ENCODE data around the gene COL1A2. TPM values are rescaled to one million over a fixed set of nuclear protein-coding genes. Genes with fewer than 3 reads are reported as not detected.

Gene COL1A2
- total and polyA plus RNA-seq, 2 of the 13 experiments (the other 11 are each of a cell fraction or from before 2014, with no cell fraction given) = not detected

DNA sequence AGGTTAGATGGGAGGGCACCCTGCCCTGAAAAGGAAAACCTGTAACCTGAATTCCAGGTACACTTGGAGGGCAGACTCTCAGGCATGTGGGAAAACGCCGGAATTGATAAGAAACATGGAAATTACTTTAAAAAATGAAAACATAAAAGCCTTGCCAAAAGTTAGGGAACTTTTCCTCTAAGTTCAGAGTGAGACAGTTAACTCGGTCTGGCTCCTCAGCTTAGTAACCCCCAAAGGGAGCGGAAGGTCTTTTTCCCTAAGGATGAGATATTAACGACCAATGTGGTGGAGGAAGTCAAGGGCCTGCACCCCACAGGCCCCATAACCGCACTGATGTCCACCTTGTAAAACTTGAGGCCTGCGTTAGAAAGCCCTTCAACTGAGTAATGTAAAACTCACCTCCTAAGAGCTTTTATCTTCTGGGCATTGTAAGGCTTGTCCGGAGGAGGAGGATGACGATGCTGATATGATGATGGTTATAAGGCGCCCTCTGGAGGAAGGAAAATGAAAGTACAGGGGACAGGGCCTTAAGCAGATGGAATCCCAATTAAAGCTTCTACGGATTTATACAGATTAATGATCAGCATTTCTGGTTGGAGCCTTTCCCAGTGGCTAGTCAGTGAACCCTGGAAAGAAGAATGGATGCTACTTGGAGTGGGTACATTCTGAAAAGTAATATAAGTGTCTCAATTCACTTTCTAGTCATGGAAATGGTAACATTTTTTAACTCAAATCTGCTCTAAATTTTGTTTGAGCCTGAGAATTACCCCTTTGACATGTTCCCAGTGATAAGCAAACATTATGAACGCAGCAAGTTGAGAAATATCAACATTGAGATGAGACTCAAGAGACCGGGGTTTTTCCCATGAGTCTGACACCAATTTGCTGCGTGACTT, 694 bp downstream of the COL1A2 start (continued):
- TF ChIP-seq, protein P1, sequence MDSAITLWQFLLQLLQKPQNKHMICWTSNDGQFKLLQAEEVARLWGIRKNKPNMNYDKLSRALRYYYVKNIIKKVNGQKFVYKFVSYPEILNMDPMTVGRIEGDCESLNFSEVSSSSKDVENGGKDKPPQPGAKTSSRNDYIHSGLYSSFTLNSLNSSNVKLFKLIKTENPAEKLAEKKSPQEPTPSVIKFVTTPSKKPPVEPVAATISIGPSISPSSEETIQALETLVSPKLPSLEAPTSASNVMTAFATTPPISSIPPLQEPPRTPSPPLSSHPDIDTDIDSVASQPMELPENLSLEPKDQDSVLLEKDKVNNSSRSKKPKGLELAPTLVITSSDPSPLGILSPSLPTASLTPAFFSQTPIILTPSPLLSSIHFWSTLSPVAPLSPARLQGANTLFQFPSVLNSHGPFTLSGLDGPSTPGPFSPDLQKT (CRISPR knock-in tag; IDR thresholded peaks at IDR 0.05; ENCODE audit: borderline replicate concordance) = no peak
- peak; percentile 55; the same call in 1 of the 2 replicates for TF ChIP-seq RAD21 (CRISPR knock-in tag; IDR thresholded peaks at IDR 0.05)
- TF ChIP-seq, protein P2, sequence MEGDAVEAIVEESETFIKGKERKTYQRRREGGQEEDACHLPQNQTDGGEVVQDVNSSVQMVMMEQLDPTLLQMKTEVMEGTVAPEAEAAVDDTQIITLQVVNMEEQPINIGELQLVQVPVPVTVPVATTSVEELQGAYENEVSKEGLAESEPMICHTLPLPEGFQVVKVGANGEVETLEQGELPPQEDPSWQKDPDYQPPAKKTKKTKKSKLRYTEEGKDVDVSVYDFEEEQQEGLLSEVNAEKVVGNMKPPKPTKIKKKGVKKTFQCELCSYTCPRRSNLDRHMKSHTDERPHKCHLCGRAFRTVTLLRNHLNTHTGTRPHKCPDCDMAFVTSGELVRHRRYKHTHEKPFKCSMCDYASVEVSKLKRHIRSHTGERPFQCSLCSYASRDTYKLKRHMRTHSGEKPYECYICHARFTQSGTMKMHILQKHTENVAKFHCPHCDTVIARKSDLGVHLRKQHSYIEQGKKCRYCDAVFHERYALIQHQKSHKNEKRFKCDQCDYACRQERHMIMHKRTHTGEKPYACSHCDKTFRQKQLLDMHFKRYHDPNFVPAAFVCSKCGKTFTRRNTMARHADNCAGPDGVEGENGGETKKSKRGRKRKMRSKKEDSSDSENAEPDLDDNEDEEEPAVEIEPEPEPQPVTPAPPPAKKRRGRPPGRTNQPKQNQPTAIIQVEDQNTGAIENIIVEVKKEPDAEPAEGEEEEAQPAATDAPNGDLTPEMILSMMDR (CRISPR knock-in tag; IDR thresholded peaks at IDR 0.05) = peak; percentile 76
- TF ChIP-seq CAMTA2 (CRISPR knock-in tag; IDR thresholded peaks at IDR 0.05; ENCODE audit: borderline replicate concordance) = no peak
- TF ChIP-seq HMGA1 (CRISPR knock-in tag; conservative IDR thresholded peaks at IDR 0.05) = no peak
- no peak for TF ChIP-seq ELF4 (CRISPR knock-in tag; IDR thresholded peaks at IDR 0.05; ENCODE audit: borderline replicate concordance)
- no peak for TF ChIP-seq DNMT3B (CRISPR knock-in tag; conservative IDR thresholded peaks at IDR 0.05)
- TF ChIP-seq ZNF501 (CRISPR knock-in tag; IDR thresholded peaks at IDR 0.05) = no peak
- no peak for TF ChIP-seq ZNF205 (CRISPR knock-in tag; IDR thresholded peaks at IDR 0.05)

DNA sequence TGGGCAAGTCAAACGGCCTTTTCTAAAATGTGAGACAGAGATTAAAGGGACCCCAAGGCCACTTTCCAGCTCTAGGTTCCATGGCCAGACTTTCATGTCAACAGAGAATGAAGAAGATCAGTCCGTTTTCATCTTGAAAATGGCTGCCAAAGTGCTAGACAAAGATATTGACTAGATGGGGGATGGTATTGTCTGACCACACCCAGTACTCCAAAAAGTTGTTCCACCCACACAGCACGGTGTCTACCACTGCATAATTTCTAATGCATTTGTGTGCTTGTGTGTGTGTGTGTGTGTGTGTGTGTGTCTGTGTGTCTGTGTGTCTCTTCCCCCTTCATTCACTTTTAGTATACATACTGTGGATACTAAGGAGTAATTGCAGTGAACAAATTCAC, 1.3 kb downstream of the COL1A2 start:
- Histone ChIP-seq H3K4me3 (replicated peaks in 1 of 3; ENCODE audit: insufficient read depth in 1 of 3, low read depth in 2 of 3, low read length in 3 of 3) (no peak overlapping the region), H3K4me1 (ENCODE audit: insufficient read depth, low read length) (no peaks in the 10 kb centered on the region), H3K36me3 (replicated peaks in 1 of 2; ENCODE audit: control insufficient read depth in 1 of 2, insufficient read depth in 2 of 2, low read length in 2 of 2) (no peaks in the 10 kb centered on the region), H4K20me1 (ENCODE audit: insufficient read depth, low read length) (no peaks in the 10 kb centered on the region), H3K27me3 (ENCODE audit: control insufficient read depth in 1 of 2, insufficient read depth in 2 of 2, low read length in 2 of 2) (no peaks in the 10 kb centered on the region; a peak in 1 of 5 replicates), H2AFZ (ENCODE audit: low read length) (no peak overlapping the region), H3K4me2 (ENCODE audit: low read depth, low read length) (no peak overlapping the region), H3K9ac (ENCODE audit: insufficient read depth, low read depth, low read length) (no peak overlapping the region), H3K27ac (ENCODE audit: extremely low read length, insufficient read depth, low read length) (no peak overlapping the region), H3K9me3 (ENCODE audit: low read length) (no peaks in the 10 kb centered on the region), H3K79me2 (ENCODE audit: insufficient read depth, low read length) (no peaks in the 10 kb centered on the region)
- CTCF ChIA-PET (ENCODE audit: low intra/inter-chr PET ratio, low total read pairs) = interaction anchor here (1.5 kb wide), 1 partner anchor 107 kb away, joined by 12 read pairs; no protein-coding TSS in a partner anchor
- BruUV-seq (replicated peaks) = no TSS peak
- intact Hi-C loops (cut with micrococcal nuclease; ENCODE audit: unreplicated experiment) (loop anchor here (5.0 kb wide), 1 partner anchor 679 kb away; no protein-coding TSS in a partner anchor), in situ Hi-C loops (cut with HindIII; ENCODE audit: extremely low pct_ligation_motif_present, low pct_unique_long_range_greater_than_20kb) (no loop called here)
- no peak for ATAC-seq
- no peak for DNase-seq (ENCODE audit: low spot score)
- no peak for FAIRE-seq
- 29% methylated on average over 3 of the region's 3 CpGs for WGBS (ENCODE audit: low lambda C conversion rate)
- TF ChIP-seq ZNF234 (CRISPR knock-in tag; conservative IDR thresholded peaks at IDR 0.05) (no peak), ZNF724P (CRISPR knock-in tag; IDR thresholded peaks at IDR 0.05; ENCODE audit: borderline replicate concordance) (no peak), SMARCE1 (IDR thresholded peaks at IDR 0.05; ENCODE audit: borderline replicate concordance) (no peak), NCOR1 (IDR thresholded peaks at IDR 0.05; ENCODE audit: borderline replicate concordance, low read length) (no peak), NPAS2 (CRISPR knock-in tag; IDR thresholded peaks at IDR 0.05; ENCODE audit: borderline replicate concordance) (no peak), ZNF263 (CRISPR knock-in tag; IDR thresholded peaks at IDR 0.05) (no peak), SRSF1 (optimal IDR thresholded peaks at IDR 0.05; ENCODE audit: low read depth, low read length) (no peak)
- TF ChIP-seq, protein P3, sequence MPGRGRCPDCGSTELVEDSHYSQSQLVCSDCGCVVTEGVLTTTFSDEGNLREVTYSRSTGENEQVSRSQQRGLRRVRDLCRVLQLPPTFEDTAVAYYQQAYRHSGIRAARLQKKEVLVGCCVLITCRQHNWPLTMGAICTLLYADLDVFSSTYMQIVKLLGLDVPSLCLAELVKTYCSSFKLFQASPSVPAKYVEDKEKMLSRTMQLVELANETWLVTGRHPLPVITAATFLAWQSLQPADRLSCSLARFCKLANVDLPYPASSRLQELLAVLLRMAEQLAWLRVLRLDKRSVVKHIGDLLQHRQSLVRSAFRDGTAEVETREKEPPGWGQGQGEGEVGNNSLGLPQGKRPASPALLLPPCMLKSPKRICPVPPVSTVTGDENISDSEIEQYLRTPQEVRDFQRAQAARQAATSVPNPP (CRISPR knock-in tag; IDR thresholded peaks at IDR 0.05) = no peak
- POLR2A ChIA-PET = no interaction called here
